Measurements from ENCODE around the gene LHPP. TPM values are rescaled to one million over a fixed set of nuclear protein-coding genes. Genes with fewer than 3 reads are reported as not detected.
"Not testable (repeated sequence)": the region's sequence is repeated elsewhere in the genome, so short reads cannot be mapped to it uniquely, and the experiment has no call there.

LHPP gene
- total RNA-seq, 1 donor from 2014 or later: 23.2 TPM

- ATAC-seq: no peak
These were observed 113.7 kb downstream of the LHPP start for GRCh38 chr10:124575107-124576035.

DNA sequence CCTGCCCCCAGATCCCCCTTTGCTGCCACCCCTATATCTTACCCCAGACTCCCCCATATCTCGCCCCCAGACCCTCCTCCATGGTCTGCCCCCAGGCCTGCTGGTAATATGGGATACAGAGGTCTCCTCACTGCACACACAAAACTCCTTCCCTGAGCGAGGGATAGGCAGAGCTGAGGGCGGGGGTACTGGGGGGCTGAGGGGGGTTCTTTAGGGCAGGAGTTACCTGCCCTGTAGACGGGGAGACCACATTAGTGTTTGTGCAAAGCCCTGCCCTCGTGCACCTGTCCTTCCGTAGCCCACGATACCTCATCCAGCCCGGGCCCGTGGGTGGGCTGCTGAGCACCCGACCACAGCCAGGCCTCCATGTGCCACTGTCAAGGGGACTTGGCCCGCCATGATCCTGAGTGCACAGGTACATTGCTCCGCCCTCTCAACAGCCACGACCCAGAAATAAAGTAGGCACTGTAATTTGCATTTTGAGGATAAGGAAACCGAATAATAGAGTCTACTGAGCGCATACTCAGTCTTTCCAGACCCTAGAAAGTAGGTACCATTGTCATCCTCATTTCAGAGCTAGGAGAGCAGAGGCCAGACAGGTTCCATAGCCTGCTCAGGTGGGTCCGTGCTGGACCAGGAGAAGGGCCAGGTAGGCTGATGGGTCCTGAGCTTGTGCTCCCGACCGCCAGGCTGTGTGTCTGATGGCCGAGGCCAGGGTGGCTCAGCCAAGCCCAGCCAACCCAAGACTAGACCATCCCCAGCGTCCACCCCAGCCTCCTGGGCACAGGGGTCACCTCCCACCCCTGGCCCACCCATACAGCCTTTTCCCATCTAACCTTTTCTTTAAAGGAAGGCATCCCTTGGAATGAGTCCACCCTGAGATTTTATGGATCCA lies 115.2 kb downstream of the LHPP start:
- no peak for ATAC-seq

GRCh38 chr10:124577651-124578050 lies 116.0 kb downstream of the LHPP start:
- ATAC-seq: no peak

- peak; percentile 15 for ATAC-seq
These were observed 116.8 kb downstream of the LHPP start for GRCh38 chr10:124578231-124579010.

DNA sequence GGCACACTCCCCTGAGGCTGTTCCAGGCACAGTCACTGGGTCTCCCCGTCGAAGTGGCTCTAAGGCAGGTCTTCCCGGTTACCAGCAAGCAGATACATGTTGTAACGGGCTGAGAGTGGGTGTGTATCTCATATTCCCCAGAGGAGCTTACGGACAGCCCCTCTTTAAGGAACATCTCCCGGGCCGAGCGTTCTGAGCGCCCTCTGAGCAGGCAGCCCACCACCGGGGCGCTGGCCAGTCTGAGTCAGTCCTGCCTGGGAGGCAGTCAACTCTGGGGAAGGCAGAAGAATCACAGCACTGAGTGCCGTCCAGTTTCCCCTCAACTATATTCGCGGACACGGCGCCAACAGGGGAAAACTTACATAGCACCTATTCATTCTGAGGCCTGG lies 117.4 kb downstream of the LHPP start:
- ATAC-seq: peak; percentile 67

- no peak for ATAC-seq
These were observed 124.5 kb downstream of the LHPP start for GRCh38 chr10:124586142-124586541.

GRCh38 chr10:124587811-124588211 lies 126.2 kb downstream of the LHPP start:
- ATAC-seq: no peak

GRCh38 chr10:124588341-124588735 lies 126.7 kb downstream of the LHPP start:
- ATAC-seq: not testable (repeated sequence)

- peak; percentile 65 for ATAC-seq
These were observed 127.3 kb downstream of the LHPP start for GRCh38 chr10:124588736-124589490.

GRCh38 chr10:124589491-124590041 lies 127.9 kb downstream of the LHPP start:
- ATAC-seq: peak; percentile 14

DNA sequence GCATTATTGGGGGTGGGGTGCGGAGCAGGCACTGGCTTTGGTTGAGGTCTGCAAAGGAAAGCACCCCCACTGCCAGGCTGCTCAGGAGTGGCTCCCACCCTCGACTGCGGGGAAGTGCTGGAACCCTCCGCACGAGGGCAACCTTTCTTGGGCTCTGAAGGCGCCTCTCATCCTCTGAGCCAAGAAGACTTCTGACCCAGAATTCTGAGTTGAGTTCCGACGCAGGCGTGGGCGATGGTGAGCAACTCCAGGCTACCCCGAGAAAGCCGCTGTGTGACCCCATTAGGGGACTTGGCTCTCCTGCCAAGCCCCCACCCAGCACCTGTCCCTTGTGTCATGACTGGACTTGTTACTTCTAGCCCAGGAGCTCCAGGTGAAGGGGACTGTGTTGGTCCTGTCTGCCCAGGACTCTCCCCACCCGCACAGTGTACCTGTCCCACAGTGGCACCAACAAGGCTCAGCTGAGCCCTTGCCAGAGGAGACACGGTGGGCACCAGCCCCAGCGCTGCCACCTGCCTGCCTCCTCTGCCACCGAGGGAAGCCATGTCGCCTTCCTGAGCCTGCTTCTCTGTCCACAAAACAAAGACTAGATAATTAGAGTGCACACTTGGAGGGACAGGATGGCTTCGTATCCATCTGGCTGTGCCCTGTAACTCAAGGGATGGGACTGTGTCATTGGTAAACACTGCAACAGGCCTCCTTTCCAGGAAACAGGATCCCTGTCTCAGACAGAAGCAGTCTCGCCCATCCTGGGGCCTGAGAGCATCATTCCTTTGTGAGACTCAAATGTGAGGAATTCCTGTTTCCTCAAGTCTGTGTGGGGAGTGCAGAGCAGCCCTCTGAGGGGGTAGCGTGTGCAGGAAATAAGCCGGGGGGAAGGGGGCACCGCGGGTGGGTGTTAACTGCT lies 128.8 kb downstream of the LHPP start:
- ATAC-seq: no peak

- ATAC-seq: no peak
These were observed 129.5 kb downstream of the LHPP start for GRCh38 chr10:124591123-124591495.

GRCh38 chr10:124592101-124592500 lies 130.5 kb downstream of the LHPP start:
- ATAC-seq: no peak

- no peak for ATAC-seq
These were observed 131.3 kb downstream of the LHPP start for GRCh38 chr10:124592736-124593430.

DNA sequence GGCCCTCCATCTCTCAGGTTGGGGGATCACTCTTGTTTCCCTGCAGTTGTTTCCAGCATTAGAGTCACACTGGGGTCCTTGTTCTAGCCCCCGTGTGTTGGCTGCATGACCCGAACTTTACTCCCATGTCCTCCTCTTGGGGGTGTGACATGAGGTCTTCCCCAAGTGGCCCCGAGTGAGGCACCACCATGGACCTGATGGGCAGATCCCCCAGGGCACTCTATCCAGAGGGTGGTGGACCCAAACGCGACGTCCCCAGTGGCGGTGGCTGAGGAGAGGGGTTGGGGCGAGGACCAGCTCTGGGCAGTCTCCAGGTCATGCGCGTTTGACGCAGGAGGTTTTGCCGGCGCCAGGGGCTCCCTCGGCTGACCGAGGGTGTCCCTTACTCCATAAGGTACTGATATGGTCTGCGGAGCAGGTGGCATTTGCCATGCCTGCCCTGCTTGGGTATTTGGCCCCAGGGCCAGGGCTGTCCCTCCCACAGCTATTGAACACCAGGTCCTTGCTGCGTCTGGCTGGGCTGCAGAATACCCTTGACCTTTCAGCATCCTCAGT lies 131.9 kb downstream of the LHPP start:
- ATAC-seq: no peak

DNA sequence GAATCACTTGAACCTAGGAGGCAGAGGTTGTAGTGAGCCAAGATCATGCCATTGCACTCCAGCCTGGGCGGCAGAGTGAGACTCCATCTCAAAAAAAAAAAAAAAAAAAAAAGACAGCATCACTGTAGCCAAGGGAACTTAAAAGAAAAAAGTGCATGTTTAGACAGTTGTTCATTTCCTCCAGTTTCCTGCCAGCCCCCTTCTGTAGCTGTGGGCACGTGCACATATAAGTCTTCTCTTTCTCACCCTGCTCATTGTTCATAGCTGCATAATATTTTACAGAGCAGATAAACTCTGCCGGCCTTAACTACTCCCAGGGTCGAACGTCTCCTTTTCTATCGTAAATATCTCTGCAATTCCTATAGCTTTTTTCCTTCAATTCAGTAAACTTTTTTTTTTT lies 132.6 kb downstream of the LHPP start:
- ATAC-seq: no peak

GRCh38 chr10:124595143-124595883 lies 133.7 kb downstream of the LHPP start:
- no peak for ATAC-seq

DNA sequence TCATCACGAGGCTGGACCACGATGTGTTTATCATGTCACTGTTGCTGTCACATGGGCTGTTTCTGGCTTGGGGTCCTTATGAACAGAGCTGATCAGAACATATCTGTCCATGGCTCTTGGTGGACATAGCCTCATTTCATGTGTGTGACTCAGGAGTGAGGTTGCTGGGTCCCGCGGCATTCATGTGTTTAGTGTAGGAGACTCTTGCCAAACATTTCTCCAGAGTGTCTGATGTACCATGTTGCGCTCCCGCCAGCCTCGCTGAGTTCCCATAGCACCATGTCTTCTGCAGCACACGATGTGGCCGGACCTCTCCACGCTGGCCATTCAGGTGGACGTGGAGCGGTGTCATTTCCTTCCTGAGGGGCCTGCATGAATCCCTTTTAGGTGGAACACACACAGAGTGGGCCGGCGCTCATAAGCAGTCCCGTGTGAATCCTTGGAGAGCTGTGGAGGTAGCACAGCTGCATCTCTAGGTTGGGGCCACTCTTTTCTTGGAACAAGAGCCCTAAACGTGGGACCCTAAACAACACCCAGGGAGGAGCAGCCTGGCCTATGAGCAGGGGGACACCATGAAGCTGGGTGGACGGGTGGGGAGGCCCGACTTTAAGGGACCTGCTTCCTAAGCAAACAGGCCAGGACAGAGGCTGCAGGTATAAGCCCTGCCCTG lies 134.6 kb downstream of the LHPP start:
- no peak for ATAC-seq
